ENCODE results near the gene MROH9. TPM values are rescaled to one million over a fixed set of nuclear protein-coding genes. Genes with fewer than 3 reads are reported as not detected.
"Not testable (repeated sequence)": the region's sequence is repeated elsewhere in the genome, so short reads cannot be mapped to it uniquely, and the experiment has no call there.

MROH9 gene
- total and polyA plus RNA-seq, 4 donors = 0.10 to 0.39 TPM; not detected in 2

GRCh38 chr1:170951744-170952143 lies 16.4 kb downstream of the MROH9 start:
- H3K36me3 ChIP-seq (ENCODE audit: control insufficient read depth in 1 of 2, insufficient read depth in 2 of 2, low read length in 1 of 2); H3K4me3 ChIP-seq (ENCODE audit: low read length in 2 of 2); H3K27ac ChIP-seq (ENCODE audit: low read depth in 1 of 2, low read length in 2 of 2); DNase-seq; ATAC-seq (ENCODE audit: low FRiP score); H3K27me3 ChIP-seq (ENCODE audit: control insufficient read depth in 1 of 2, insufficient read depth in 2 of 2, low read length in 1 of 2); intact Hi-C loops (cut with DNase I); H3K9me3 ChIP-seq (ENCODE audit: control insufficient read depth, low read length); H3K4me1 ChIP-seq (ENCODE audit: control insufficient read depth in 1 of 2, insufficient read depth in 2 of 2, low read length in 2 of 2): not testable (repeated sequence)
- 100% methylated on average over 1 of the region's 1 CpG for WGBS, 2 donors

DNA sequence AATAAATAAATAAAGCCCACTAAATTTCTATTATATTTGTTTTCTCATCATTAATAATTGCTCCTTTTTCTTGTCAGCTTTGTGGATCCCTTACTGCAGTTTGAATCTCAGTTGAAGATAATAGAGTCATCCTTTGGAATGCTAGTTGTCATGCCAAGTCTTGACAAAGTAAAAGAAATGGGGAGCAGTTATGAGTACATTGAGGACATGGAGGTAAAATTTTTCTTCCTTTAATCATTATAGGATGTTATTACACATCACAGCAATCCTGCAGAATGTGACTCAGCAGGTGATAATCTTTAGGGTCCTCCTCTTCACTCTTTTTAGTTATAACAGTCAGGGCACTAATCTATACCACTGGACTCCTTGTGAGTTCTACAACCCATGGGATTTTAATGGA lies 24.1 kb downstream of the MROH9 start:
- no peak for ATAC-seq (ENCODE audit: low FRiP score)
- Histone ChIP-seq H3K27me3 (ENCODE audit: control insufficient read depth in 1 of 2, insufficient read depth in 2 of 2, low read length in 1 of 2) (no peaks in the 10 kb centered on the region), H3K9me3 (ENCODE audit: control insufficient read depth, low read length) (no peaks in the 10 kb centered on the region), H3K27ac (ENCODE audit: low read depth in 1 of 2, low read length in 2 of 2) (no peak overlapping the region), H3K36me3 (ENCODE audit: control insufficient read depth in 1 of 2, insufficient read depth in 2 of 2, low read length in 1 of 2) (no peaks in the 10 kb centered on the region), H3K4me1 (ENCODE audit: control insufficient read depth in 1 of 2, insufficient read depth in 2 of 2, low read length in 2 of 2) (no peaks in the 10 kb centered on the region), H3K4me3 (ENCODE audit: low read length in 2 of 2) (no peak overlapping the region)
- DNase-seq = no peak
- intact Hi-C loops (cut with DNase I) = no loop called here

- Histone ChIP-seq H3K36me3 (ENCODE audit: control insufficient read depth in 1 of 2, insufficient read depth in 2 of 2, low read length in 1 of 2) (no peaks in the 10 kb centered on the region), H3K27ac (ENCODE audit: low read depth in 1 of 2, low read length in 2 of 2) (no peak overlapping the region), H3K9me3 (ENCODE audit: control insufficient read depth, low read length) (no peaks in the 10 kb centered on the region), H3K4me1 (ENCODE audit: control insufficient read depth in 1 of 2, insufficient read depth in 2 of 2, low read length in 2 of 2) (no peaks in the 10 kb centered on the region), H3K27me3 (ENCODE audit: control insufficient read depth in 1 of 2, insufficient read depth in 2 of 2, low read length in 1 of 2) (no peaks in the 10 kb centered on the region), H3K4me3 (ENCODE audit: low read length in 2 of 2) (no peak overlapping the region)
- 91 to 92% methylated on average over 3 of the region's 3 CpGs for WGBS, 2 donors
- DNase-seq = no peak
- ATAC-seq (ENCODE audit: low FRiP score) = no peak
- intact Hi-C loops (cut with DNase I) = no loop called here
These were observed 29.2 kb downstream of the MROH9 start for GRCh38 chr1:170964506-170964905.

- Histone ChIP-seq H3K27ac (ENCODE audit: low read depth in 1 of 2, low read length in 2 of 2) (no peak overlapping the region), H3K4me1 (ENCODE audit: control insufficient read depth in 1 of 2, insufficient read depth in 2 of 2, low read length in 2 of 2) (peaks cover 0 to 2% of the 10 kb centered on the region in 2 donors), H3K27me3 (ENCODE audit: control insufficient read depth in 1 of 2, insufficient read depth in 2 of 2, low read length in 1 of 2) (no peaks in the 10 kb centered on the region), H3K4me3 (ENCODE audit: low read length in 2 of 2) (no peak overlapping the region), H3K36me3 (ENCODE audit: control insufficient read depth in 1 of 2, insufficient read depth in 2 of 2, low read length in 1 of 2) (no peaks in the 10 kb centered on the region), H3K9me3 (ENCODE audit: control insufficient read depth, low read length) (no peaks in the 10 kb centered on the region)
- intact Hi-C loops (cut with DNase I) = loop anchor here (1.0 to 5.0 kb wide), 3 partner anchors 260 to 345 kb away; partner anchors contain the start of gene FMO4 (in 2 of the 2)
- DNase-seq (no peak), ATAC-seq (ENCODE audit: low FRiP score) (peak; percentile 85)
- 22 to 26% methylated on average over 5 of the region's 5 CpGs for WGBS, 2 donors
These were observed 31.9 kb downstream of the MROH9 start for GRCh38 chr1:170967042-170967910.

DNA sequence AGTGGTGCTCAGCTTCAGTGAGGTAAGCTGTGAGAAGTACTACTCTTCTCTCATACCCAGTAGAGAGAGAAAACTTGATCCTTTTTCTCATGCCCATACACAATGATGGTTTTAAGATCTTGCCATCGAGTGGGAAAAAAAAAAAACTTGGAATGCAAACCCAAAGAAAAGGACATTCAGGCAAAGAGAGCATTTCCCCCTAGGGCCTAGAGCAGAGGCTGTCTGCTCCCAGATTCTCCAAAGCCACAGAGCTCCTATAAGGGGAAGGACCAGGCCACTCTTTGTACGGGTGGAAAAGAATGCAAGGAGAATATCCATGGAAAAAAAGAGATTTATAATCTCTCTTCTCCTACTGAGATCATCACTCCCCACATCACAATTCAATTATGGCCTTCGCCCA lies 34.9 kb downstream of the MROH9 start:
- intact Hi-C loops (cut with DNase I) = no loop called here
- Histone ChIP-seq H3K36me3 (ENCODE audit: control insufficient read depth in 1 of 2, insufficient read depth in 2 of 2, low read length in 1 of 2) (no peaks in the 10 kb centered on the region), H3K27me3 (ENCODE audit: control insufficient read depth in 1 of 2, insufficient read depth in 2 of 2, low read length in 1 of 2) (no peaks in the 10 kb centered on the region), H3K4me1 (ENCODE audit: control insufficient read depth in 1 of 2, insufficient read depth in 2 of 2, low read length in 2 of 2) (peaks cover 0 to 2% of the 10 kb centered on the region in 2 donors), H3K4me3 (ENCODE audit: low read length in 2 of 2) (no peak overlapping the region), H3K27ac (ENCODE audit: low read depth in 1 of 2, low read length in 2 of 2) (peak overlapping the region in 1 of 2 donors; percentile 11), H3K9me3 (ENCODE audit: control insufficient read depth, low read length) (no peaks in the 10 kb centered on the region)
- 71 to 74% methylated on average over 3 of the region's 3 CpGs for WGBS, 2 donors
- no peak for DNase-seq
- no peak for ATAC-seq (ENCODE audit: low FRiP score)

- H3K4me3 ChIP-seq (ENCODE audit: low read length in 2 of 2) = no peak overlapping the region
- 96 to 97% methylated on average over 2 of the region's 2 CpGs for WGBS, 2 donors
- ATAC-seq (ENCODE audit: low FRiP score) (no peak), DNase-seq (no peak)
- no peaks in the 10 kb centered on the region for H3K4me1 ChIP-seq (ENCODE audit: control insufficient read depth in 1 of 2, insufficient read depth in 2 of 2, low read length in 2 of 2)
- no peak overlapping the region for H3K27ac ChIP-seq (ENCODE audit: low read depth in 1 of 2, low read length in 2 of 2)
- H3K27me3 ChIP-seq (ENCODE audit: control insufficient read depth in 1 of 2, insufficient read depth in 2 of 2, low read length in 1 of 2) = no peaks in the 10 kb centered on the region
- no peaks in the 10 kb centered on the region for H3K9me3 ChIP-seq (ENCODE audit: control insufficient read depth, low read length)
- intact Hi-C loops (cut with DNase I) = no loop called here
- no peaks in the 10 kb centered on the region for H3K36me3 ChIP-seq (ENCODE audit: control insufficient read depth in 1 of 2, insufficient read depth in 2 of 2, low read length in 1 of 2)
These were observed 43.1 kb downstream of the MROH9 start for GRCh38 chr1:170978371-170978910.

GRCh38 chr1:170985406-170985805 lies 50.1 kb downstream of the MROH9 start:
- 86 to 94% methylated on average over 1 of the region's 1 CpG for WGBS, 2 donors
- no peaks in the 10 kb centered on the region for H3K36me3 ChIP-seq (ENCODE audit: control insufficient read depth in 1 of 2, insufficient read depth in 2 of 2, low read length in 1 of 2)
- H3K9me3 ChIP-seq (ENCODE audit: control insufficient read depth, low read length) = no peaks in the 10 kb centered on the region
- H3K27ac ChIP-seq (ENCODE audit: low read depth in 1 of 2, low read length in 2 of 2) = no peak overlapping the region
- H3K27me3 ChIP-seq (ENCODE audit: control insufficient read depth in 1 of 2, insufficient read depth in 2 of 2, low read length in 1 of 2) = no peaks in the 10 kb centered on the region
- ATAC-seq (ENCODE audit: low FRiP score) = no peak
- H3K4me3 ChIP-seq (ENCODE audit: low read length in 2 of 2) = no peak overlapping the region
- intact Hi-C loops (cut with DNase I) = no loop called here
- DNase-seq = no peak
- no peaks in the 10 kb centered on the region for H3K4me1 ChIP-seq (ENCODE audit: control insufficient read depth in 1 of 2, insufficient read depth in 2 of 2, low read length in 2 of 2)

GRCh38 chr1:170986901-170987300 lies 51.6 kb downstream of the MROH9 start:
- no peak for DNase-seq
- H3K36me3 ChIP-seq (ENCODE audit: control insufficient read depth in 1 of 2, insufficient read depth in 2 of 2, low read length in 1 of 2) = no peaks in the 10 kb centered on the region
- no peak for ATAC-seq (ENCODE audit: low FRiP score)
- H3K4me3 ChIP-seq (ENCODE audit: low read length in 2 of 2) = no peak overlapping the region
- WGBS, 2 donors = 79 to 83% methylated on average over 3 of the region's 3 CpGs
- H3K27me3 ChIP-seq (ENCODE audit: control insufficient read depth in 1 of 2, insufficient read depth in 2 of 2, low read length in 1 of 2) = no peaks in the 10 kb centered on the region
- H3K9me3 ChIP-seq (ENCODE audit: control insufficient read depth, low read length) = no peaks in the 10 kb centered on the region
- no peak overlapping the region for H3K27ac ChIP-seq (ENCODE audit: low read depth in 1 of 2, low read length in 2 of 2)
- no peaks in the 10 kb centered on the region for H3K4me1 ChIP-seq (ENCODE audit: control insufficient read depth in 1 of 2, insufficient read depth in 2 of 2, low read length in 2 of 2)
- intact Hi-C loops (cut with DNase I) = no loop called here

GRCh38 chr1:170987424-170987823 lies 52.1 kb downstream of the MROH9 start:
- H3K27ac ChIP-seq (ENCODE audit: low read depth in 1 of 2, low read length in 2 of 2) = no peak overlapping the region
- no peak for DNase-seq
- 90 to 91% methylated on average over 5 of the region's 5 CpGs for WGBS, 2 donors
- intact Hi-C loops (cut with DNase I) = no loop called here
- H3K9me3 ChIP-seq (ENCODE audit: control insufficient read depth, low read length) = no peaks in the 10 kb centered on the region
- no peaks in the 10 kb centered on the region for H3K27me3 ChIP-seq (ENCODE audit: control insufficient read depth in 1 of 2, insufficient read depth in 2 of 2, low read length in 1 of 2)
- ATAC-seq (ENCODE audit: low FRiP score) = no peak
- no peak overlapping the region for H3K4me3 ChIP-seq (ENCODE audit: low read length in 2 of 2)
- H3K36me3 ChIP-seq (ENCODE audit: control insufficient read depth in 1 of 2, insufficient read depth in 2 of 2, low read length in 1 of 2) = no peaks in the 10 kb centered on the region
- no peaks in the 10 kb centered on the region for H3K4me1 ChIP-seq (ENCODE audit: control insufficient read depth in 1 of 2, insufficient read depth in 2 of 2, low read length in 2 of 2)

All from aorta (tissue), 5 donors.